HG03159 (cell line): ENCODE data around the gene POLG.

Source experiments
- ATAC-seq: cut with Tn5 transposase; IDR thresholded peaks from one replicate; pipeline ENCODE4 v1.9.1; 2021; ENCODE audit warnings: mild to moderate bottlenecking, moderate library complexity; ENCODE audit not compliant: unreplicated experiment

The POLG gene

GRCh38 chr15:89327113-89327512 is 7.5 kb downstream of the POLG start:
- ATAC-seq: no peak

- no peak for ATAC-seq
Measured at GRCh38 chr15:89326316-89326715, 8.3 kb downstream of the POLG start.

- ATAC-seq: no peak
Measured at GRCh38 chr15:89325039-89325803, 9.4 kb downstream of the POLG start.

- ATAC-seq: no peak
Measured at GRCh38 chr15:89323825-89324224, 10.8 kb downstream of the POLG start.

GRCh38 chr15:89322822-89323221 is 11.8 kb downstream of the POLG start:
- ATAC-seq: no peak

GRCh38 chr15:89321521-89322410 is 12.9 kb downstream of the POLG start:
- no peak for ATAC-seq

GRCh38 chr15:89320200-89320599 is 14.4 kb downstream of the POLG start:
- no peak for ATAC-seq

- no peak for ATAC-seq
Measured at GRCh38 chr15:89319678-89320077, 14.9 kb downstream of the POLG start.

GRCh38 chr15:89317186-89317720 is 17.4 kb downstream of the POLG start:
- ATAC-seq: no peak

GRCh38 chr15:89316504-89316903 is 18.1 kb downstream of the POLG start:
- ATAC-seq: no peak

- no peak for ATAC-seq
Measured at GRCh38 chr15:89315375-89315929, 19.2 kb downstream of the POLG start.

GRCh38 chr15:89309993-89310392 is 24.6 kb downstream of the POLG start:
- ATAC-seq: no peak

GRCh38 chr15:89308236-89308635 is 26.4 kb downstream of the POLG start:
- ATAC-seq: no peak

- no peak for ATAC-seq
Measured at GRCh38 chr15:89307791-89308190, 26.8 kb downstream of the POLG start.

- ATAC-seq: no peak
Measured at GRCh38 chr15:89307046-89307587, 27.5 kb downstream of the POLG start.

GRCh38 chr15:89305395-89305794 is 29.2 kb downstream of the POLG start:
- ATAC-seq: no peak

GRCh38 chr15:89303986-89304385 is 30.6 kb downstream of the POLG start:
- ATAC-seq: no peak

GRCh38 chr15:89301304-89302089 is 33.1 kb downstream of the POLG start:
- ATAC-seq: no peak

- ATAC-seq: no peak
Measured at GRCh38 chr15:89299896-89300295, 34.7 kb downstream of the POLG start.

- ATAC-seq: no peak
Measured at GRCh38 chr15:89293012-89293411, 41.6 kb downstream of the POLG start.
